Measurements from ENCODE around the gene ADAM10. TPM values are rescaled to one million over a fixed set of nuclear protein-coding genes. Genes with fewer than 3 reads are reported as not detected.

ADAM10 gene
- total RNA-seq, 1 donor from 2014 or later, result 48.1 TPM

- no peak for DNase-seq (ENCODE audit: extremely low spot score in 2 of 2)
- Histone ChIP-seq H3K4me1 (peaks cover 62% of the 10 kb centered on the region), H3K27ac (no peak overlapping the region), H3K4me3 (no peak overlapping the region), H3K9me3 (no peaks in the 10 kb centered on the region), H3K27me3 (no peaks in the 10 kb centered on the region), H3K36me3 (no peaks in the 10 kb centered on the region)
- intact Hi-C loops (cut with DNase I), result no loop called here
- TF ChIP-seq POLR2AphosphoS5 (IDR thresholded peaks at IDR 0.05; ENCODE audit: insufficient read depth in 1 of 2, low read depth in 1 of 2), result no peak
- TF ChIP-seq POLR2A (IDR thresholded peaks at IDR 0.05), result no peak
- TF ChIP-seq CTCF (IDR thresholded peaks at IDR 0.05), result no peak
Measured at GRCh38 chr15:58741032-58741431, 8.5 kb downstream of the ADAM10 start.

- no peaks in the 10 kb centered on the region for H3K9me3 ChIP-seq
Measured at GRCh38 chr15:58740436-58740835, 9.1 kb downstream of the ADAM10 start.

GRCh38 chr15:58738046-58738707, 11.3 kb downstream of the ADAM10 start:
- Histone ChIP-seq H3K36me3 (no peaks in the 10 kb centered on the region), H3K4me1 (peaks cover 49% of the 10 kb centered on the region), H3K4me3 (no peak overlapping the region), H3K9me3 (no peaks in the 10 kb centered on the region), H3K27me3 (no peaks in the 10 kb centered on the region), H3K27ac (no peak overlapping the region)
- TF ChIP-seq POLR2AphosphoS5 (IDR thresholded peaks at IDR 0.05; ENCODE audit: insufficient read depth in 1 of 2, low read depth in 1 of 2), result no peak
- DNase-seq (ENCODE audit: extremely low spot score in 2 of 2), result no peak
- intact Hi-C loops (cut with DNase I), result no loop called here

More at GRCh38 chr15:58740436-58740835, 9.1 kb downstream of the ADAM10 start:
- TF ChIP-seq CTCF (IDR thresholded peaks at IDR 0.05) (no peak), POLR2AphosphoS5 (IDR thresholded peaks at IDR 0.05; ENCODE audit: insufficient read depth in 1 of 2, low read depth in 1 of 2) (no peak), POLR2A (IDR thresholded peaks at IDR 0.05) (no peak)
- no peak for DNase-seq (ENCODE audit: extremely low spot score in 2 of 2)
- intact Hi-C loops (cut with DNase I), result no loop called here
- H3K4me3 ChIP-seq, result no peak overlapping the region
- H3K4me1 ChIP-seq, result peaks cover 60% of the 10 kb centered on the region
- H3K36me3 ChIP-seq, result no peaks in the 10 kb centered on the region
- H3K27me3 ChIP-seq, result no peaks in the 10 kb centered on the region
- H3K27ac ChIP-seq, result no peak overlapping the region

- Histone ChIP-seq H3K27me3 (no peaks in the 10 kb centered on the region), H3K27ac (no peak overlapping the region), H3K4me3 (no peak overlapping the region), H3K9me3 (no peaks in the 10 kb centered on the region), H3K4me1 (peaks cover 45% of the 10 kb centered on the region), H3K36me3 (no peaks in the 10 kb centered on the region)
- no peak for DNase-seq (ENCODE audit: extremely low spot score in 2 of 2)
- TF ChIP-seq CTCF (IDR thresholded peaks at IDR 0.05) (no peak), POLR2A (IDR thresholded peaks at IDR 0.05) (no peak), POLR2AphosphoS5 (IDR thresholded peaks at IDR 0.05; ENCODE audit: insufficient read depth in 1 of 2, low read depth in 1 of 2) (no peak)
- intact Hi-C loops (cut with DNase I), result no loop called here
Measured at GRCh38 chr15:58737298-58737697, 12.2 kb downstream of the ADAM10 start.

GRCh38 chr15:58736018-58736643, 13.4 kb downstream of the ADAM10 start:
- Histone ChIP-seq H3K4me1 (peaks cover 47% of the 10 kb centered on the region), H3K27me3 (no peaks in the 10 kb centered on the region), H3K9me3 (no peaks in the 10 kb centered on the region), H3K27ac (no peak overlapping the region), H3K36me3 (no peaks in the 10 kb centered on the region), H3K4me3 (no peak overlapping the region)
- intact Hi-C loops (cut with DNase I), result no loop called here
- no peak for TF ChIP-seq POLR2AphosphoS5 (IDR thresholded peaks at IDR 0.05; ENCODE audit: insufficient read depth in 1 of 2, low read depth in 1 of 2)
- TF ChIP-seq POLR2A (IDR thresholded peaks at IDR 0.05), result no peak
- TF ChIP-seq CTCF (IDR thresholded peaks at IDR 0.05), result no peak
- no peak for DNase-seq (ENCODE audit: extremely low spot score in 2 of 2)
